ENCODE data around the gene CTNNA2. TPM values are rescaled to one million over a fixed set of nuclear protein-coding genes. Genes with fewer than 3 reads are reported as not detected.
"Not testable (repeated sequence)": the region's sequence is repeated elsewhere in the genome, so short reads cannot be mapped to it uniquely, and the experiment has no call there.

CTNNA2 gene
- polyA plus RNA-seq, 3 donors = 4.1 to 5.4 (median 4.4) TPM

- no peak for DNase-seq (ENCODE audit: low read depth in 3 of 3, low spot score in 2 of 3)
These were observed 655.2 kb downstream of the CTNNA2 start for GRCh38 chr2:80168037-80168436.

GRCh38 chr2:80168801-80169200 is 656.0 kb downstream of the CTNNA2 start:
- DNase-seq (ENCODE audit: low read depth in 3 of 3, low spot score in 2 of 3) = no peak

GRCh38 chr2:80169811-80170594 is 657.2 kb downstream of the CTNNA2 start:
- no peak for DNase-seq (ENCODE audit: low read depth in 3 of 3, low spot score in 2 of 3)

- no peak for DNase-seq (ENCODE audit: low read depth in 3 of 3, low spot score in 2 of 3)
These were observed 672.2 kb downstream of the CTNNA2 start for GRCh38 chr2:80185091-80185490.

- DNase-seq (ENCODE audit: low read depth in 3 of 3, low spot score in 2 of 3) = no peak
These were observed 673.4 kb downstream of the CTNNA2 start for GRCh38 chr2:80186262-80186661.

- DNase-seq (ENCODE audit: low read depth in 3 of 3, low spot score in 2 of 3) = no peak
These were observed 674.3 kb downstream of the CTNNA2 start for GRCh38 chr2:80187156-80187555.

- no peak for DNase-seq (ENCODE audit: low read depth in 3 of 3, low spot score in 2 of 3)
These were observed 677.3 kb downstream of the CTNNA2 start for GRCh38 chr2:80190166-80190565.

- no peak for DNase-seq (ENCODE audit: low read depth in 3 of 3, low spot score in 2 of 3)
These were observed 680.7 kb downstream of the CTNNA2 start for GRCh38 chr2:80193566-80193965.

GRCh38 chr2:80195034-80195433 is 682.2 kb downstream of the CTNNA2 start:
- DNase-seq (ENCODE audit: low read depth in 3 of 3, low spot score in 2 of 3) = no peak

GRCh38 chr2:80198042-80198441 is 685.2 kb downstream of the CTNNA2 start:
- no peak for DNase-seq (ENCODE audit: low read depth in 3 of 3, low spot score in 2 of 3)

- DNase-seq (ENCODE audit: low read depth in 3 of 3, low spot score in 2 of 3) = no peak
These were observed 686.7 kb downstream of the CTNNA2 start for GRCh38 chr2:80199504-80199903.

- not testable (repeated sequence) for DNase-seq (ENCODE audit: low read depth in 3 of 3, low spot score in 2 of 3)
These were observed 691.1 kb downstream of the CTNNA2 start for GRCh38 chr2:80203929-80204328.

- no peak for DNase-seq (ENCODE audit: low read depth in 3 of 3, low spot score in 2 of 3)
These were observed 692.6 kb downstream of the CTNNA2 start for GRCh38 chr2:80205498-80205897.

- no peak for DNase-seq (ENCODE audit: low read depth in 3 of 3, low spot score in 2 of 3)
These were observed 696.6 kb downstream of the CTNNA2 start for GRCh38 chr2:80209458-80209857.

- DNase-seq (ENCODE audit: low read depth in 3 of 3, low spot score in 2 of 3) = no peak
These were observed 704.6 kb downstream of the CTNNA2 start for GRCh38 chr2:80217446-80217845.

GRCh38 chr2:80222644-80223043 is 709.8 kb downstream of the CTNNA2 start:
- no peak for DNase-seq (ENCODE audit: low read depth in 3 of 3, low spot score in 2 of 3)

GRCh38 chr2:80231421-80231820 is 718.6 kb downstream of the CTNNA2 start:
- DNase-seq (ENCODE audit: low read depth in 3 of 3, low spot score in 2 of 3) = no peak

- no peak for DNase-seq (ENCODE audit: low read depth in 3 of 3, low spot score in 2 of 3)
These were observed 720.5 kb downstream of the CTNNA2 start for GRCh38 chr2:80233333-80233732.

GRCh38 chr2:80238692-80239469 is 726.0 kb downstream of the CTNNA2 start:
- peak in 1 of 3 donors; percentile 2 for DNase-seq (ENCODE audit: low read depth in 3 of 3, low spot score in 2 of 3)

- DNase-seq (ENCODE audit: low read depth in 3 of 3, low spot score in 2 of 3) = no peak
These were observed 729.6 kb downstream of the CTNNA2 start for GRCh38 chr2:80242355-80242910.

GRCh38 chr2:80244905-80245584 is 732.2 kb downstream of the CTNNA2 start:
- no peak for DNase-seq (ENCODE audit: low read depth in 3 of 3, low spot score in 2 of 3)

All from right renal cortex interstitium (tissue), 3 donors.